HepG2 (cell line): ENCODE results near the gene MAN1A1. TPM values are rescaled to one million over a fixed set of nuclear protein-coding genes. Genes with fewer than 3 reads are reported as not detected.

Experiments
- GMEB2 ChIP-seq: IDR thresholded peaks from 2 replicates; pipeline ENCODE4 v1.6.1; 2016; ENCODE audit warnings: missing biosample characterization, missing genetic modification reagents, low read depth
- MXD4 ChIP-seq: IDR thresholded peaks from 2 replicates; pipeline ENCODE4 v1.6.1; 2016; ENCODE audit warnings: mild to moderate bottlenecking, missing biosample characterization, missing genetic modification reagents
- PHF21A ChIP-seq: sonication (generic); formaldehyde crosslinking; IDR thresholded peaks from 2 replicates; pipeline ENCODE4 v1.5.0; 2020; ENCODE audit warnings: mild to moderate bottlenecking, missing genetic modification reagents
- PRDM10 ChIP-seq: sonication (generic); formaldehyde crosslinking; IDR thresholded peaks from 2 replicates; pipeline ENCODE4 v1.4.0; 2020; ENCODE audit warnings: low read depth, missing genetic modification reagents
- RFXAP ChIP-seq: sonication (generic); formaldehyde crosslinking; IDR thresholded peaks from 2 replicates; pipeline ENCODE4 v1.4.0; 2020; ENCODE audit warnings: missing genetic modification reagents, borderline replicate concordance
- THYN1 ChIP-seq: sonication (generic); formaldehyde crosslinking; IDR thresholded peaks from 2 replicates; pipeline ENCODE4 v1.8.1; 2023; ENCODE audit warnings: low read depth, mild to moderate bottlenecking, moderate library complexity, missing genetic modification reagents, borderline replicate concordance
- ZBTB10 ChIP-seq: sonication (generic); formaldehyde crosslinking; IDR thresholded peaks from 2 replicates; pipeline ENCODE4 v1.4.0; 2020; ENCODE audit warnings: missing genetic modification reagents, borderline replicate concordance
- ZNF362 ChIP-seq: sonication (generic); formaldehyde crosslinking; IDR thresholded peaks from 2 replicates; pipeline ENCODE4 v1.4.0; 2020; ENCODE audit warnings: missing genetic modification reagents, mild to moderate bottlenecking, borderline replicate concordance
- ZNF646 ChIP-seq: sonication (generic); formaldehyde crosslinking; IDR thresholded peaks from 2 replicates; pipeline ENCODE4 v1.9.0; 2021; ENCODE audit warnings: mild to moderate bottlenecking, missing genetic modification reagents
- polyA plus RNA-seq, 8 experiments: library from polyadenylated mRNA; depleted of rRNA in 3 of 8; stranded (reverse) in 7 of 8; unstranded in 1 of 8; fragments of >200 nt; fragmentation: Illumina TruSeq in 4 of 8; extraction: Trizol in 4 of 8; gene quantifications; 2 replicates each; pipeline versions ENCODE4 v1.2.1 to v1.2.3, GENCODE V29; 2011 to 2016; ENCODE audit warnings: low read depth in 4 of 8, missing spikeins in 1 of 8, mixed read lengths in 1 of 8; ENCODE audit not compliant: insufficient read depth in 1 of 8
- total RNA-seq, 5 experiments: library from RNA; depleted of rRNA; stranded (reverse); fragments of >200 nt; fragmentation: Illumina TruSeq; extraction: Trizol; gene quantifications; 2 replicates each; pipeline ENCODE4 v1.2.3, GENCODE V29; 2016; ENCODE audit warnings: low read depth in 1 of 5

MAN1A1 gene
- total and polyA plus RNA-seq, 2 of the 13 experiments (the other 11 are each of a cell fraction or from before 2014, with no cell fraction given), result 156 to 236 TPM

- TF ChIP-seq ZNF646 (CRISPR knock-in tag) (no peak), ZNF362 (CRISPR knock-in tag) (peak; percentile 56; the same call in 1 of the 2 replicates), ZBTB10 (no peak), RFXAP (CRISPR knock-in tag) (peak; percentile 35; the same call in 1 of the 2 replicates), PHF21A (CRISPR knock-in tag) (peak; percentile 27; the same call in 1 of the 2 replicates), THYN1 (CRISPR knock-in tag) (no peak), PRDM10 (no peak), GMEB2 (CRISPR knock-in tag) (0 out of 2 replicates have a peak, but pooled peaks have one; percentile 3), MXD4 (CRISPR knock-in tag) (no peak; the same call in 1 of the 2 replicates)
Observed at GRCh38 chr6:119170447-119171087, 179.0 kb downstream of the MAN1A1 start (continued).
